ENCODE results near the gene DDX24.
"Not testable (repeated sequence)": the region's sequence is repeated elsewhere in the genome, so short reads cannot be mapped to it uniquely, and the experiment has no call there.

Gene DDX24

GRCh38 chr14:94081386-94081820 lies 401 bp upstream of the DDX24 start:
- no peak for DNase-seq (ENCODE audit: low read depth, low spot score)

DNA sequence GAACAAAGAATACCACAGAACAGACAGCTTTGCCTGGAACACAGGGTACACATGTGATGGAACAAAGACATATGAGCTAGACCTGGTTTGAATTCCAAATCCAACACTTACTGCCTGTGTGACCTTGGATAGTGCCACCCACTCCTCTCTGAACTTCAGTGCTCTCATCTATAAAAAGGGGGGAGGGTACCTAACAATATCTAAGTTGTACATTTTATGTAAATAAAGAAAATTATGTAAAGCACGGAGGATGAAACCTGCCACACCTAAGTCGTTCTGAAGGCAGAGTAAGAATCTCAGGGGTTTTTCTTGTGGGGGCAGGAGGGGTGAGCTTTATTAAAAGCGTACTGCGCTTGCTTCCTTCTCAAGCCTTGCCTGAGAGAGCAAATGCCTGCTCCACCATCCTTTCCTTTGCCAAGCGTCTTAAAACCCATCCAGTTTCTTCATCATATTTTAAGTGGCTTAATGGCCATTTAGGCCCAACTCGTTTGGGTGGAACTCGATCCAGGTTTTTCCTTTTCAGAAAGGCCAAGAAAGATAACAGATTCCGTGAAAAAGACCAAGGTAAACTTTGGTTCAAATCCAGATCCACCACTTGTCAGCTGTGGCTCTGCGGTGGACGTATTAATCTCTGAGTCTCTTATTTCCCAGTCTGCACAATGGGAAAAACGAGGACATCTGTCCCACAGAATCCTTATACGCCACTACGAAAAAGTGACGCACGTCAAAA lies 946 bp downstream of the DDX24 start:
- DNase-seq (ENCODE audit: low read depth, low spot score), result no peak

GRCh38 chr14:94077823-94078222 lies 3.2 kb downstream of the DDX24 start:
- no peak for DNase-seq (ENCODE audit: low read depth, low spot score)

- no peak for DNase-seq (ENCODE audit: low read depth, low spot score)
Measured at GRCh38 chr14:94077111-94077821, 3.7 kb downstream of the DDX24 start.

- no peak for DNase-seq (ENCODE audit: low read depth, low spot score)
Measured at GRCh38 chr14:94075008-94075407, 6.0 kb downstream of the DDX24 start.

GRCh38 chr14:94074534-94074933 lies 6.5 kb downstream of the DDX24 start:
- no peak for DNase-seq (ENCODE audit: low read depth, low spot score)

GRCh38 chr14:94072076-94072475 lies 8.9 kb downstream of the DDX24 start:
- not testable (repeated sequence) for DNase-seq (ENCODE audit: low read depth, low spot score)

- DNase-seq (ENCODE audit: low read depth, low spot score), result no peak
Measured at GRCh38 chr14:94066089-94066676, 14.8 kb downstream of the DDX24 start.

DNA sequence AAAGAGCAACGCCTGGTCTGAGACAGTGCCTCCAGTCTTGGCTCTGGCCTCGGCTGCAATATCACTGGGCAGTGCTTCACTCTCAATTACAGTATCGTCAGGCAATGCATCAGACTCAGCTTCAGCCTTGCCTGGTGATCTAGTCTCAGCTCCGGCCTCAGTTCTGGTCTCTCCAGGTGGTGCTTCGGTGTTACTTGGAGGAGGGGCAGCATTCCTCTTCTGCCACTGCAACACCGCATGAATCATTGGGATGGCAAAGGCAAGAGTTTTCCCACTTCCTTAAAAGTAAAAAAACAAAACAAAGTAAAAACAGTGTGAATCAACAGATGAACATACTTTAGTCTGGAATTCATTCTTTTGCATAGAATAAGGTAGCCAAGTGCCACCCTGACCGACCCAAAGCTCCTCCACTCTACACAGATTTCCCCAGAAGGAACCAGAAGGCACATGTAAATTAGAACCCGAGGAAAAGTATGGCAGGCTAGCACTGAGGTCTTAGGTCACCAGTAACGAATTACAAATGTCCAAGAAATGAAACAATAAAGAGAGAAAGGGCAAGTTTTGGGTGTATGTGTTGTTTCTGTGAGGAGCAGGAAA lies 18.6 kb downstream of the DDX24 start:
- DNase-seq (ENCODE audit: low read depth, low spot score), result no peak

GRCh38 chr14:94059998-94060397 lies 21.0 kb downstream of the DDX24 start:
- DNase-seq (ENCODE audit: low read depth, low spot score), result no peak

DNA sequence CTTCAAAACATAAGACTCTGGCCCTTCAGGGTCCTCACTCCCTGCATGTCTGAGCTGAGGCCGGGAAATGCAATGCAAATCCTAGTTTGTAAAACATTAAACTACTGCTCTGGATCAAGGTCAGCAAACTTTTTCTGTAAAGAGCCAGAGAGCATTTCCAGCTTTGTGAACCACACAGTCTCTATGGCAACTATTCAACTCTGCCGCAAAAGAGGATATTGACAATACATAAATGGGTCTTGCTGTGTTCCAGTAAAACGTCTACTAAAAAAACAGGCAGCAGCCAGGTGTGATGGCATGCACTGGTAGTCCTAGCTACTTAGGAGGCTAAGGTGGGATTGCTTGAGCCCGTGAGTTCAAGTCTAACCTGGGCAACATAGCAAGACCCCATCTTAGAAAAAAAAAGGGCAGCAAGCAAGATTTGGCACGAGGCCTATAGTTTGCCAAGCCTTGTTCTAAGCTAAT lies 22.3 kb downstream of the DDX24 start:
- no peak for DNase-seq (ENCODE audit: low read depth, low spot score)

DNA sequence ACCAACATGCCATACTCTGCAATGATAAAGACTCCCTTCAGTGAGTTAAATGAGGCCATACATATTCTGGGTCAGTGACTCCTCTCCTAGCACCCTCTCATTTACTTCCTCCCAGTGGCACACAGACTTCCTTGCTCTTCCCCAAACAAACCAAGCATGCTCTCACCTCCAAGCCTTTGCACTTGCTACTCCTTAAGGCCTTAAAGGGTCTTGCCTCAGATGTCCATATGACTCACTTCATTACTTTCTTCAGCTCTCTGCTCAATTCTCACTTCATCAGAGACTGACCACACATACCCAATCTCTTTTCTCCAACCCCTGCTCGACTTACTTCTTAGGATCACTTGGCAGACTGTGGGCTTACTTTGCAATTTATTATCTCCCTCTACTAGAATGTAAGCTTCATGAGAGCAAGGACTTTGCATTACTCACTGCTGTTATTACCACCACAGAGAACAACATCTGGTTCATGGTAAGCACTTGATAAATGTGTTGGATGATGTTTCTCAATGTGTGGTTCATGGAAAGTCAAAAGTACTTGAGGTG lies 22.8 kb downstream of the DDX24 start:
- no peak for DNase-seq (ENCODE audit: low read depth, low spot score)

DNA sequence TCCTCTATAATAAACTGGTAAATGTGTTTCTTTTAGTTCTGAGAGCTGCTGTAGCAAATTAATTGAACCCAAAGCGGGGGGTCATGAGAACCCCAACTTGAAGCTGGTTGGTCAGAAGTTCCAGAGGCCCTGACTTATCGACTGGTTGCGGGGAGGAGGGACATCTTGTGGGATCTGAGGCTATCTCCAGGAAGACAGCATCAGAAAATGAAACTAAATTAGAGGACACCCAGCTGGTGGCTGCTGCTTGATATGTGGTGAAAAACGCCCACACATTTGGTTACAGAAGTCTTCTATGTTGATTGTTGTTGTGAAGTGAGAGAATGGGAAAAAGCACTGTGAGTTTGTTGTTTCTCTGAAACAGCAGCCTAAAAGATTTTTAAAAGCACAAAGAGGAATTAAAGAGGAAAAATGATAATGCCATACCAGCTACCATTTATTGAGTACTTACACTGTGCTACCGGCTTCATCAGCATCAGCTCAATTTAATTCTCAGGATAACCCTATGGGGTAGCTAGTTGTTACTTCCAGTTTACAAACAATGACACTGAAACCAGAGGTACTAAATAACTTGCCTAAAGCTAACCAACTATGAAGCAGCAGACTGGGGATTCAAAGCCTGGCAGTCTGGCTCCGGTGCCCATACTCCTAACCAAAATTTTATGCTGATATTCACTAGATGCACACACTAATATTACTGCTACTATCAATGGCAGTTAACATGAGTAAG lies 24.3 kb downstream of the DDX24 start:
- DNase-seq (ENCODE audit: low read depth, low spot score), result no peak

DNA sequence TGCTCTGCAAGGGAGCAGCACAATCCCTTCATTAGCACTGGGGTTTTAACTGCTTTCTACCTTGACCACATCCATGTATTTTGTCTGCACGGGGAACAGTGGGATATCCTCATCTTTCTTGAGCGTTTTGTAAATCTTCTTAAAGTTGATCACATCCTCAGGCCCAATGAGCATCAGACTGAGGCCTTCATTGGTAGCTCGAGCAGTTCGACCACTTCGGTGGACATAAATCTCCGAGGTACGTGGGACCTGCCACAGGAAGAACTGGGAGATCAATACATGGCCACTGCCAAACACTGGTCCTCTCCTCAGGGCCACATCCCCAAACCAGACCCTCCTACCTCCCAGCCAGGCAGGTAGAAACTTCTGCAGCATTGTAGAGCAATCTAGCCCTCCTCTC lies 26.1 kb downstream of the DDX24 start:
- DNase-seq (ENCODE audit: low read depth, low spot score), result no peak

DNA sequence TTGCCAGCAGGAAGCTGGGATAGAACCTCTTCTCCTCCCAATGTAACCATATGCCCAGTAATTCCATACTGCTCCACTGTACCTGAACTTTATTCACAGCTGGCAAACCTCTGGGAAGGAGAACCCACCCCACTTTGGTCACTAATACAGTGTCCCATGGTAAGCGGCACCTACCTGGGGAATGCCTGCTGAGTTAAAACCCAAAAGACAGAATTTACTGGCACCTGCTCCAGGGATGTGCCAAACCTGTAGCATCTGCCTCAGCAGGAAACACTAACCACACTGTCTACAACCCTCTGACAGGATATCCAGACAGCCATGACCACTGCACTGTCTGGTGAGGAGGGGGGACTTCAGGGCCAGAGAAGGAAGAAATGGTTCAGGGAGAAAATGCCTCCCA lies 26.6 kb downstream of the DDX24 start:
- DNase-seq (ENCODE audit: low read depth, low spot score), result no peak

DNA sequence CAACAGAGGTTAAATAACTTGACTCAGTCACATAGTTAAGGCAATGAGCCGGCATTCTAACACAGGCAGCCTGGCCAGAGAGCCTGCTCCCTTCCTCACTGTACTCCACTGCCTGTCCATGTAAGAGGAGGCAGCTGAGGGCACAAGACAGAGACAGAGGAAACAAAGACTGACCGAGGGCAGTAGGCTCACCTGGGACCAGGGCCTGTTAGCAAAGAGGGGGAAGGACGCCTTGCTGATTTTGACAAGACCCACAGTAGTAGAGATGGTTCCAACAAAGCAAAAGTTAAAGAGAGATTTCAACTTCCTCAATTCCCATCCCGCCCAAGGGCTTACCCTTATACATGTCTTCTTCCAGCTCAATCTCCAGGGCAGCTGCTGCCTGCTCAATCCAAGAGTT lies 28.3 kb downstream of the DDX24 start:
- no peak for DNase-seq (ENCODE audit: low read depth, low spot score)

GRCh38 chr14:94052199-94052598 lies 28.8 kb downstream of the DDX24 start:
- DNase-seq (ENCODE audit: low read depth, low spot score), result no peak

DNA sequence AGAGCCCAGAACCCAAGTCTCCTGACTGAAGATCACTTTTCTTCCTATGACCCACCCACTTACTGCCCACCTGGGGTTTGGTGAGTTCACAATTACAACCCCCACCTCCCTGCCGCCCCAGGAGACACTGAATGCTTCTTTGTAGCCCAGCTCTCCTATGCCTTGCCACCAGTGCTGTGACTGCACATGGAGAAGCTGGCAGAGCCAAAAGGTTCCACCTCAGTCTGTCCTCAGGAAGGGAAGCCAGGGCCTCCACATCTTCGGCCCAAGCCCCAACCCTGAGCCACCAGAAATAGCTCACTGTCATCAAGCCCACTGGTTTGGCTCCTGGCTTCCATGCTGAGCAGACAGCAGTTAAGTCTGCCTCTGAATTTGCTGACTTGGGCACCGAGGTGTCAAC lies 29.2 kb downstream of the DDX24 start:
- no peak for DNase-seq (ENCODE audit: low read depth, low spot score)

DNA sequence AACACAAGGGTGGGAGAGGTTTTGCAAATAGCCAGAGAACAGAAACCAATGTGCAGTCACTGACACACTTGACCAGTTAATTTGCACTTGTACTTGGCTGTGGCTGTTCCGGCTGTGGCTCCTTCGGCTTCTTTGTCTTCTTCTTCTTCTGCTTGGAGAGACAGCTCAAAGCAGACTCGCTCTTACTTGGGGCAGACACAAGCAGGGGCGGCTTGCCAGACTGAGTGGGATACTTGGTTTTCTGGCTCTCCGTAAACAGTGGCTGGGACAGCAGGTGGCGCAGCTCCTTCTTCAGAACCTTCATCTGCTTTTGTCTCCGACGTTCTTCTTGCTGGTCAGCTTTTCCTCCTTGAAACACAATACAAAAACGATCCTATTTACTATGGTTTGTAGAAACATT lies 29.9 kb downstream of the DDX24 start:
- DNase-seq (ENCODE audit: low read depth, low spot score), result no peak

- no peak for DNase-seq (ENCODE audit: low read depth, low spot score)
Measured at GRCh38 chr14:94050231-94050880, 30.6 kb downstream of the DDX24 start.

- no peak for DNase-seq (ENCODE audit: low read depth, low spot score)
Measured at GRCh38 chr14:94049625-94050023, 31.4 kb downstream of the DDX24 start.
